SIG-M5 treated with dmso at 0.1 percent for 504 hours (cell line): Measurements from ENCODE around the gene IPCEF1.
A peak's percentile ranks its signal among the peaks of the same experiment; 100 is the strongest.

ENCODE experiments used
- DNase-seq: peaks from one replicate; lab custom pipeline; 2025; ENCODE audit not compliant: unreplicated experiment; lab: John Stamatoyannopoulos, UW

Gene IPCEF1

DNA sequence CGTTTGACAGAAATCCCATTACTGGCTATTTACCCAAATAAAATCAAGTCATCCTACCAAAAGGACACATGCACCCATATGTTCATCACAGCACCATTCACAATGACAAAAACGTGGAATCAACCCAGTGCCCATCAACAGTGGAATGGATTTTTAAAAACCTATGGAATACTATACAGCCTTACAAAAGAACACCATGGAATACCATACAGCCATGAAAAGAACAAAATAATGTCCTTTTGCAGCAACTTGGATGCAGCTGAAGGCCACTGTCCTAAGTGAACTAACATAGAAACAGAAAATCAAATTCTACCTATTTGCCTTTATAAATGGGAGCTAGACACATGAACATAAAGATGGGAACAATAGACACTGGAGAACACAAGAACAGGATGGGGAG lies 17.4 kb upstream of the IPCEF1 start:
- DNase-seq = no peak

DNA sequence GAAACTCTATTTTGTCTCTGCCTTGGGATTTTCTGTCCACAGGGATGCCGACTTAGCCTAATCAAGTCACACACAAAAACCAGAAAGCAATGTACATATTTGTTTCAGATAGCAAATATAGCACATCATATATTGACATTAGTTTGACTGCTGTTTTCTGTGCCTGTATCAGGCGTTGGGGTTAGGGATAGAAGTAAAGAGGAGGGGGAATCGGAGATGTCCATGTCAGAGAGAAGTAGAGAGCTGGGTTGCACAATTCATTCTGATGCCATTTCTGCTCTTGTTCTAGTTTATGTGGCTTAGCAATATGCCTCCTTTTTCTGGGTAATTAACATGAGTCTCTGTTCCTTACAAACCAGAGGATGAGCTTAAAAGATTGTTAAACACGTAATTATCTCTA lies 14.7 kb upstream of the IPCEF1 start:
- peak; percentile 73 for DNase-seq

DNA sequence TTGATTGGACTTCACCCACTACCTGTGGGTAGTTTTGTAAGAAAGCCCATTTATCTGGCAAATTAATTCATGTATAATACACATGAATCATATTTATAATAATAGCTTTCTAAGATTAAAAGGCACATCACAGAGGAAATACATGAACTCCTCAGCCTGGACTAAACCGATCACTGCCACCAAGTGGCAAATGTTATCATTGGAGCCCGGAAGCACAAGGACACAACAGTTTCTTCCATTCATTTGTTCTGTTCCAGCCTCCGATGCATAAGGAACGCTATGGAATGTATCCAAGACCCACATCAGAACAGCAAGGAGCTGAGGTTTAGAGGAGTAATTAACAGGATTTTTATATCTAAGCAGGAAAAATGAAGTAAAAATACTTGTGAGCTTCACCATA lies 13.9 kb upstream of the IPCEF1 start:
- DNase-seq = peak; percentile 62

DNA sequence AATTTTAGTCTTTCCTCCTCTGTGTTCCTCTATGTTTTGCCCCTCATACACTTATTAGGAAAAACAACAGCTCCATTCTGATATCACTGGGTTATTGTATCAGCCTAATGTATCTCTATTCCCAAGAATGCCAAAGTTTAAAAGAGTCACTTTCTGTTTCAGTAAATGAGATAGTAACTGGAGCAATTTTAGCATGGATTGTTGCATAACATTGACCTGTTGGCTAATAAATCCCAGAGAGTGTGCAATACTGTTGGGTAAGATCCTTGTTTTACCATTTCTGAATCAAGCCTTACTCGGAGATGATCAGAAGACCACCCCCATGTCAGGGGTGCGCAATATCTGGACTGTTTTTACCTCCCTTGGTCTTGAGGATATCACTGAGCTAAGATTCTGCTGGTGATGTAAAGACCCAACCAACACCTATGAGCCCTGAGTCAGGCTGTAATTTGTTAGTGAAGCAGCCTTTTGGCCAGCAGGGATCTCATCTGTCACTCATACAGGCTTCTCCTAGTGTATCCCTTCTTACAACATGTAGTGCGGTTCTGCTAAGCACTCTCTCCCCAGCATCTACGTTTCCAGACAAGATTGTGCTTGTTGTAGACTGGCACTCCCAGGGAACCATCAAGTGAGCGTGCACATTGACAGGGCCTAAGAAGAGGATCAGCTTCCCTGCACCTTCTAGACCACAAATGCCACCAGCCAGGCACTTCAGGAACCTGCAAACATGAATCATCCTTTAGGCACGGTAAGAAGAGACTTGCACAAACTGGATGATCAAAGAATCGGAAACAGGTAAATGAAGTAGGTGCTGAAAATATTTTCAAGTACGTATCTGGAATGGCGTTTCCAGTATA lies 11.5 kb upstream of the IPCEF1 start:
- peak; percentile 74 for DNase-seq

DNA sequence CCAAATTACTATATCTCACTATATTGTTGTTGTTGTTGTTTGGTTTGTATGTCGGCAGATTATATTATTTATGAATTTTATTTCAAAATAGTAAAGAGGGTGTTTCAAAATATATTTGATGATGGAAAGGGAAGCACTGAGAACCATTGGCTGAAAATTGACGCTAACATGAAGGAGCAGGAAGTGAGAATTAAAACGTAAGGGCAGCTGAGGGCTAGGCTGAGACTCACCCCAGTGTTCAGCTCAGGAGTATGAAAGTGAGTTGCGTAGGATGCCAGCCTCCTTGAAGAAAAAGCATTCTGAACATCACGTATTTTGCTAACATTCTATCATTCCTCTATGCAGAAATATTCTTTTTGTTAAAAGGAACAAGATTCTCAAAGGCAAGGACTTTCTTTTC lies 10.7 kb upstream of the IPCEF1 start:
- DNase-seq = peak; percentile 64

DNA sequence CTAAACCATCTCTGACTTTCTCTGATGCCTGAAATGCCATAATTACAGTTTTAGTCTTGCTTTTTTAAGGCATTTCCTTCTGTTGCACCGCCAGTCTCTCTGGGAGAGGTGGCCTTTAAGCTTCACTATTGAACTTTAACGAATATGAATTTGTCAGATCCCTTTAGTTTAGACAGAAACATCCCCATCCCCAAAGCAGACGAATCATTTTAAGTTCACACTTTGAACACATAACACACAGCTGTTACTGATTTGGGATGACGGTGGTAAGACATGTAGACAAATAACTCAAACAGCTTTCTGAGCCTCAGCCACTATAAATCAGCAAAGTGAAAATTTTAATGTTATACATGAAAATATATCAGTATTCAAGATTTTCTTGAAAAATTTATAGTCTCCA lies 7.2 kb upstream of the IPCEF1 start:
- DNase-seq = no peak

DNA sequence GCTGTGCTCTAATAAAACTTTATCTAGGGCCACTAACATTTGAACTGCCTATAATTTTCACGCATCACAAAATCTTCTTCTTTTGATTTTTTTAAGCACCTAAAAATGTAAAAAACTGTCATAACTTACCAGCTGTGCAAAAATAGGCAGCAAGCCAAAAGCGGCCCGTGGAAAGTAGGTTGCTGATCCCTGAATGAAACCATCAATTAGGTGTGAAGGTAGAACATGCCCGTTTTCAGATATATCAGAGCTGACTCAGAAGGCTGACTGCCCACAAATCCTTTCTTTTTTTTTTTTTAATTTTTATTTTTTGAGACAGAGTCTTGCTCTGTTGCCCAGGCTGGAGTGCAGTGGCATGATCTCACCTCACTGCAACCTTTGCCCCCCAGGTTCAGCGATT lies 4.9 kb upstream of the IPCEF1 start:
- no peak for DNase-seq

DNA sequence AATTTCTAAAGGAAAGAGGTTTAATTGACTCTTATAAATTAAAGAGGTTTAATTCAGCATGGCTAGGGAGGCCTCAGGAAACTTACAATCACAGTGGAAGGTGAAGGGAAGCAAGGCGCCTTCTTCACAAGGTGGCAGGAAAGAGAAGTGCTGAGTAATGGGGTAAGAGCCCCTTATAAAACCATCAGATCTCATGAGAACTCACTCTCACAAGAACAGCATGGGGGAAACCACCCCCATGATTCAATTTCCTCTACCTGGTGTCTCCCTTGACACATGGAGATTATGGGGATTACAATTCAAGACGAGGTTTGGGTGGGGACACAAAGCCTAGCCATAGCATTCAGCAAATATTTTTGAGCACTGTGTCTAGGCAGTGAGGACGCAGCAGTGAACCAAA lies 3.9 kb upstream of the IPCEF1 start:
- DNase-seq = no peak

DNA sequence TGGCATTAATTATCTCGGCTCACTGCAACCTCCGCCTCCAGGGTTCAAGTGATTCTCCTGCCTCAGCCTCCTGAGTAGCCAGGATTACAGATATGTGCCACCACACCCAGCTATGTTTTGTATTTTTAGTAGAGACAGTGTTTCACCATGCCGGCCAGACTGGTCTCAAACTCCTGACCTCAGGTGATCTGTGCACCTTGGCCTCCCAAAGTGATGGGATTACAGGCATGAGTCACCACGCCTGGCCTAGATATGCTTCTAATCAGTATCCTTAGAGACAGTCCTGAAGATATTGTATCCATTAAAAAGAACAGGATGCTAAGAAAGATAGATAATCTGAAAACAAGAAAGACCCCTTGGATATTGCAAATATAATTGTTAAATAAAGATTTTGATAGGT lies 3.1 kb upstream of the IPCEF1 start:
- no peak for DNase-seq

DNA sequence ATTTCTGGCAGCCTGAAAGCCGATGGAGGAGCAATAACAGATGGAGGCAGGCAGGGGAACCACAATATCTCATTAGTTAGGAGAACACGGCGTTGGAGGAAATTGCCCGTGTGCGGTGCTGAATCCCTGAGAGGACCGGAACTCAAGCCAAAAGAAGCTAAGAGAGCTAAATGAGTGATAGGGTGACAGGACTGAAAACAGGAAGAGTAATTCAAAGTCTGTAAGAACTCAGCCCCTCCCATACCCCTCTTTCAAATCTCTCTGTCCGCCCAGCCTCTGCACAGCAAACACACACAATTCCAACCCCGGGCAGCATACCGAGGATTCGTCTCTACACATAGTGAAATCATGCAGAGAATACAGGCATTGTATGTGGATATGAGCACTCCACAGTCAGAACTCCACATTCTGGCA lies 2.6 kb upstream of the IPCEF1 start:
- peak; percentile 64 for DNase-seq

DNA sequence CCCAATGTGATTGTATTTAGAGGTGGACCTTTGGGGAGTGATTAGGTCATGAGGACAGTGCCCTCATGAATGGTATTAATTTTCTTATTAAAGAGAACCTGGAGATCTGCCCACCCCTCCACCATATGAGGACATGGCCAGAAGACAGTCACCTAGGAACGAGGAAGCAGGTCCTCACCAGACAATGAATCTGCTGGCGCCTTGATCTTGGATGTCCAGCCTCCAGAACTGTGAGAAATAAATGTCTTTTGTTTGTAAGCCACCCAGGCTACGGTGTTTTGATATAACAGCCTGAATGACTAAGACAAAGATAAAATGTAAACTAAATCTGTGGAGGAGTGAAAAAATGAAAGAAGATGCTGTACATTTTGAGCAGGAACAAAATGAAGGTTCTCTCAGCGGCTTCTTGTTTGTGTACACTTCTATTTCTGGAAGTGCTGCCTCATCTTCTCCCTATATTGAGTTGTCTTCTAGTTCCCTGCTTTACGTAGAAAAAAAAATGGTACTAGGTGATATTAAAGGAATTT lies 1.5 kb upstream of the IPCEF1 start:
- no peak for DNase-seq

DNA sequence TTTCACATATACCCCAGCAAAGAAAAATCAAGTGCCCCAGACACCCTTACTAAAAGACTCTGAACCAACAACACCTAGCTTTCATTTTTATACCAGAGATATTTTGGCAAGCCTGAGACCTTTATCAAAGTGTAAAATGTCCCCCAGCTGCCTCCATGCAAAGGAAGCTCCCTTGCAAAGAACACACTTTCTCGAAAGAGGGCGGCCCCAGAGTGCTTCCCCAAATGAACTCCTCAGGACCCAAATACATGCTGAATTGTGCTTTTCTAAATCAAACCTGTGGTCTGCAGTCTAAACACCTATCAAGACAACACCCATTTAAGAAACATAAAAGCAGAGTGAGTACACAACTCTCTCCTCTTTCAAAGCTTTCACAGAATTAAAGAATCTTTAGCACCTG lies 490 bp downstream of the IPCEF1 start:
- peak; percentile 36 for DNase-seq

DNA sequence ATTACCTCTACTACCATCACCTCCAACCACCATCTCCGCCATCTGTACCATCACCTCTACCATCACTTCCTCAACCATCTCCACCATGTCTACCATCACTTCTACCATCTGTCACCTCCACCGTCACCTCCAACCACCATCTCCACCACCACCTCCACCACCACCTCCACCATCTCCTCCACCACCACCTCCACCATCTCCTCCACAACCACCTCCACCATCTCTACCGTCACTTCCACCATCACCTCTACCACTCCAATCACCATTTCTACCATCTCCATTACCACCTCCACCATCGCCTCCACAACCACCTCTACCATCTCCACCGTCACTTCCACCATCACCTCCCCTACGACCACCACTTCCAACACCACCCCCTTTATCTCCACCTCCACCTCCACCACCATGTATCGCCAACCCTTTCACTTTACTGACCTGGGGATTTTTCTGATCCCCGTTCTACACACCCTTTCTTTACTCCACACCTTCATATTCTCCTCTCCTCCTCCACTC lies 2.3 kb downstream of the IPCEF1 start:
- DNase-seq = peak; percentile 14

DNA sequence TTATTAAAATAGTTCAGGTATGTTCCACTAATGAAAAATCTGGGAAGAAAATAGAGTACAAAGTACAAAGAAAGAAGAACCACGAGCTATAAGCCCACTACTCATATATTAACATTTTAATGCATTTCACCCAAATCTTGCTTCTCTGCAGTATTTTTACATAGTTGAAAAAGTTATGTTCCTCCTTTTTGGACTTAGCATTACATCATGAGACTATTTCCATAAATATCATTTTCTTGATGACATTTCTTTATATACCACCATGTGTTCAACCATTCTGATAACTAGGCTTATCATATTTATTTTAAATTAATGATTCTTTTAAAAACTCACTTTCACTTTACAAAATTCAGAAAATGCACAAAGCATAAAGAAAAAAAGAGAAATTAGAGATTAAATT lies 3.0 kb downstream of the IPCEF1 start:
- DNase-seq = no peak

DNA sequence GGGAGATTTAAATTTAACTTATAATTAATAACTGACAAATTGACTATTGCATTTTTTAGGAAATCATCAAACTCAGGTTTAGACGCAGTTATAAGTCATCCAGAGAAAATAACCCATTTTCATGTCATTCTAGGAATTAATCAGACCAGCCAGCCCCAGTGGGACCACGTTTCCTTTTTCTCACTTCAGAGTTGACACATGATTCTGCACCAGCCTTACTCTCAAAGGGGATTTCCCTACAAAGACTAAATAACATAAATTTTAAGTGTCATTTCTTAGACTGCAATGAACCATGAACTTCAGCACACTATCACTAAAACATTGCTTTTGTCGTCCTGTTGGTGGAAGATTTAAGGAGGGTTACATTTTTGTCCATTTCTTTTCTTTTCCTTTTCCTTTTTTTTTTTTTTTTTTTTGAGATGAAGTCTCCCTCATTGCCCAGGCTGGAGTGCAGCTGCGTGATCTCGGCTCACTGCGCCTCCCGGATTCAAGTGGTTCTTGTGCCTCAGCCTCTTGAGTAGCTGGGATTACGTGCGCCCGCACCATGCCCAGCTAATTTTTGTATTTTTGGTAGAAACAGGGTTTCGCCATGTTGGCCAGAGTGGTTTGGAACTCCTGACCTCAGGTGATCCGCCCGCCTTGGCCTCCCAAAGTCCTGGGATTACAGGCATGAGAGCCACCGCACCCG lies 3.6 kb downstream of the IPCEF1 start:
- no peak for DNase-seq

DNA sequence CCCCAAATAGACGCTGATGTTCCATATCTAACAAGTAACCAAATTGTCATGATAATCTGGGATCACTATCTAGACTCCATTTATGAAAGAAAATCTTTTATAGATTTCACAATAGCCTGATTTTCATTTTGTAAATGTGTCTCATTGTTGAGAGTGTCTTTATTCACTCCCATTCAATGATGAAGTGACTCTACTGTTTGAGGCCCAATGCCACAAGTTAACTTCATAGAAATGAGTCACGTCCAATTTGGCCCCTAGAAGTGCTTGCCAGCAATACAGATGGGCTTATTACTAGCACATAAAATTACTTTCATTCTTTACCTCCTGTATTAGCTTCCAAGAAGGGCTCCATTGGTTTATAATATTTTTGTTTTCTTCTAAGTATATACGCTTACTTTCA lies 6.3 kb downstream of the IPCEF1 start:
- no peak for DNase-seq

DNA sequence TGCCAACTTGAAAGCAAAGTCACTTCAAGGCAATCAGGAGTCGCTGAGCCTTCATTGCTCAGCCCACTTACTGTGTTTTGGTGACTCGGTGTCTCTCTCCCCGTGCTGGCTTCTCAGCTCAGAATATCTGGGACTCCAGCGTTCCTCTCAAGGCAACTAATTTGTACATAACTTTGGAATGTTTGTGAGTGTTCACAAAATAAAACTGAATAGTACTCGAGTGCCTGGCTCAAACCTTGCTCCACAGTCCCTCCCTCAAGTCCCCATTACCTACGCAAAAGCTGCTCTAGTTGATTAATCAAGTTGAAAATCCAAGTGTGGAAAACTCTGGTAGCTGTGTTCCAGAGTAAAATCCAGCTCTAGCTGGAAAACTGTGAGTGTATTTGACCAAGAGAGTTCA lies 8.6 kb downstream of the IPCEF1 start:
- DNase-seq = no peak

DNA sequence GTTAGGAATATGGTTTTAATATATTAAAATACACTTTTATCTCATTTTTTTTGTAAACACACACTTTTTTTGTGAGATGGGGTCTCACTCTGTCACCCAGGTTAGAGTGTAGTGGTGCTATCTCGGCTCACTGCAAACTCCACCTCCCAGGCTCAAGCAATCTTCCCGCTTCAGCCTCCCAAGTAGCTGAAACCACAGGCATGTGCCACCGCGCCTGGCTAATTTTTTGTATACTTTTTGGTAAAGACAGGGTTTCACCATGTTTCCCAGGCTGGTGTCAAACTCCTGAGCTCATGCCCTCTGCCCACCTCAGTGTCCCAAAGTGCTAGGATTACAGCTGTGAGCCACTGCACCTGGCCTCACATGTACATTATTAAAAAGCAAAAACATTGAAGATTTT lies 10.8 kb downstream of the IPCEF1 start:
- DNase-seq = no peak

DNA sequence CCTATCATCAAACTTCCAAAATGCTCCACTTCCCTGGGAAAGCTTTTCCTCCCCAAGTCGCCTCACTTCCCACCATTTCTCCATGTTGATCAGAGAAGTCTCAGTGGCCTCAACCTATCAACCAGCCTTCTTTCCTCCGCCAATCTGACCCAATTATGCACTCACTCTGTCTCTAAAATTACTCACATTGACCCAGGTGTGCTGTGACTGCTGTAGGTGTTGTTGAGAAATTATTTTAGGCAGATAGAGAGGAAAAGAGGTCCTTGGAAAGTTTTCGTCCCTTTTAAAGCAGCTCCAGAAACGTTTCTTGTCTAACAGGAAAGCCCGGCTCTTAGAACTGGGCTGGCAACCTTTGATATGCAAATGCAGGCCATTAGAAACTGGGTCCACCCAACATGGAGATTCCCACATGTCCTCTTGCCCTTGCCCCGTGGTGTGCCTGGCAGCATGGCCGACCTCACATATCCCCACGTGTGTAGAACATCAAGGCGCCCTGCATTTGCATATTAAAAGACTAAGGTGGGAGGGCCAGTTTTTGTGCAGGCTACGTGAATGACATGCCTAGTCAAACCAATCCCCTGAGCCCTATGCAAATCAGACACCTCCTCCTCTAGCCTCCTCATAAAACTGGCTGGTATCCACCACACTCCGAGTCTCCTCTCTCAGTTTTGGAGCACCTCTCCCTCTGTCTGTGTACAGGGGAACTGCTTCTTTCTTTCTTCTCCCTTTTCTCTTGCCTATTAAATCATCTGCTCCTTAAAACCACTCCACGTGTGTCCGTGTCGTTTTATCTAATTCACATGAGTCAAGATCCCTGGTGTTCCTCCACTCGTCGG lies 12.9 kb downstream of the IPCEF1 start:
- peak; percentile 75 for DNase-seq

DNA sequence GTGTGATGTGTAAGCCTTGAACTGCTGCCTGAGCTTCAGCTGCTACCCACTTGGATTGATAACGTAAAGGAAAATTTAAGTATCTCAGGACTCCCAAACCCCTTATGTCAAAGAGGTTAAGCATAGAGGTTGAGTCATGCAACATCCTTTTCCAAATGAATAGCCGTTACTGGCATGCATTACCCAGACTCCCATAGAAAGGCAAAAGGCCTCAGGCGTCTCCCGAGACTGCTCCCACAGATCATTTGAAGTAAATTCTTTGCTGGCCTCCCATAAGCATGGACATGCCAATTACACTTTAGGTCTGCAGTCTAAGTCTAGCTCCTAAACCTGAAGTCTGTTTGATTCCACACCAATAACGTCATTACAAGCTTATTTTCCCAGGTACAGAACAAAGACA lies 14.7 kb downstream of the IPCEF1 start:
- DNase-seq = no peak

DNA sequence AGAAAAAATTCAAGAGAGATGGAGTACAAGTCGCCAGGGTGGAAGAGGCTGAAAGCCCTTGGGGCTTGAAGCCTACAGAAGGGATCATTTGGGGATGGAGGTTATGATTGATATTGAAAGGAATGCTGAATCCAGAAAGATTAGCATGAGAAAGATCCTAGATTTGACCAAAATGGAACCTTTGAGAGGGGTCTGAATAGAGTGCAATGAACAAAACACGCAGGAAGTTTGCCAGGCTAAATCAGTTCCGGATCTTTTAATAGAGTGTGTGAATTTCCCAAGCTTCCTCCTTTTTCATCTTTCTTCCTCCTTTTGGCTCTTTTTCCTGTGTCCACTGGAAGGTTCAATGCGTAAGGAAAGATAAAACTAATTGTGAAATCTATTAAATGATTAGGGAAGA lies 15.3 kb downstream of the IPCEF1 start:
- no peak for DNase-seq
